B cell (primary cell): ENCODE data around the gene GRID1. TPM values are rescaled to one million over a fixed set of nuclear protein-coding genes. Genes with fewer than 3 reads are reported as not detected.

Source experiments
- ATAC-seq: fragments of 200-7000 bp; cut with Tn5 transposase; one replicate; pipeline ENCODE4 v1.10.0; 2021; ENCODE audit warnings: low read depth, mild to moderate bottlenecking, moderate number of reproducible peaks, moderate library complexity
- CTCF ChIA-PET: fragments of 350-600 bp; sonication (Branson Sonifier 250); formaldehyde crosslinking; loops from one replicate; lab custom pipeline; 2021; ENCODE audit warnings: antibody characterized with exemption, inconsistent platforms; lab: Charles Lee
- POLR2A ChIA-PET: fragments of 350-600 bp; sonication (Branson Sonifier 250); formaldehyde crosslinking; loops from one replicate; lab custom pipeline; 2021; ENCODE audit warnings: antibody characterized with exemption; lab: Charles Lee
- DNase-seq: peaks from one replicate; pipeline ENCODE4 v3.0.0; 2013
- H2AFZ ChIP-seq: 2 replicates; pipeline ENCODE4 v1.6.1; 2012; ENCODE audit warnings: mild to moderate bottlenecking, low read depth, low read length; ENCODE audit not compliant: insufficient read depth, poor library complexity, severe bottlenecking
- H3K27ac ChIP-seq, 2 donors: 1 replicate in 1 of 2; 2 replicates in 1 of 2; pipeline ENCODE4 v1.5.1; 2012 to 2013; ENCODE audit warnings: low read length in 2 of 2, mild to moderate bottlenecking in 2 of 2, moderate library complexity in 1 of 2
- H3K27me3 ChIP-seq, 4 experiments: fragments of 200-600 bp in 1 of 4; sonication (generic) in 1 of 4; replicated peaks in 1 of 4; 1 replicate in 2 of 4; 2 replicates in 2 of 4; pipeline versions ENCODE4 v1.6.1 to v1.7.0; 2013 to 2016; ENCODE audit warnings: low read length in 3 of 4, mild to moderate bottlenecking in 2 of 4, mixed read lengths in 1 of 4, moderate library complexity in 1 of 4; ENCODE audit not compliant: insufficient read depth in 4 of 4, control insufficient read depth in 3 of 4; ENCODE audit errors: control extremely low read depth in 1 of 4
- H3K36me3 ChIP-seq, 2 experiments: replicated peaks in 1 of 2; 1 replicate in 1 of 2; 2 replicates in 1 of 2; pipeline versions ENCODE4 v1.6.1 to v1.7.1; 2013; ENCODE audit warnings: low read length in 1 of 2; ENCODE audit not compliant: insufficient read depth in 2 of 2, control insufficient read depth in 1 of 2; ENCODE audit errors: control extremely low read depth in 1 of 2, extremely low read depth in 1 of 2
- H3K4me1 ChIP-seq, 2 donors: fragments of 200-600 bp in 1 of 2; sonication (generic) in 1 of 2; 1 replicate in 1 of 2; 2 replicates in 1 of 2; pipeline versions ENCODE4 v1.5.1 to v1.6.1; 2013 to 2017; ENCODE audit warnings: low read length in 2 of 2; ENCODE audit not compliant: control insufficient read depth in 2 of 2, insufficient read depth in 2 of 2
- H3K4me2 ChIP-seq: replicated peaks from 2 replicates; pipeline ENCODE3; 2012; ENCODE audit warnings: mild to moderate bottlenecking, low read depth, low read length; ENCODE audit not compliant: poor library complexity, severe bottlenecking
- H3K4me3 ChIP-seq, 5 experiments: fragments of 200-600 bp in 1 of 5; sonication (generic) in 1 of 5; 1 replicate in 3 of 5; 2 replicates in 2 of 5; pipeline versions ENCODE4 v1.5.1 to v1.7.0; 2011 to 2016; ENCODE audit warnings: low read length in 4 of 5, mild to moderate bottlenecking in 4 of 5, low read depth in 2 of 5, control low read depth in 1 of 5, moderate library complexity in 1 of 5; ENCODE audit not compliant: insufficient read depth in 1 of 5; ENCODE audit errors: control extremely low read depth in 1 of 5, extremely low read depth in 1 of 5
- H3K79me2 ChIP-seq: fragments of 200-600 bp; sonication (generic); one replicate; pipeline ENCODE4 v1.6.0; 2016; ENCODE audit warnings: low read length; ENCODE audit not compliant: control insufficient read depth, insufficient read depth
- H3K9ac ChIP-seq: fragments of 200-600 bp; sonication (generic); 2 replicates; pipeline ENCODE4 v1.6.1; 2017; ENCODE audit warnings: mild to moderate bottlenecking, low read length, moderate library complexity
- H3K9me3 ChIP-seq, 3 donors: one replicate each; pipeline versions ENCODE4 v1.6.1 to v1.7.1; 2013; ENCODE audit warnings: low read length in 2 of 3; ENCODE audit not compliant: control insufficient read depth in 2 of 3, insufficient read depth in 1 of 3; ENCODE audit errors: control extremely low read depth in 1 of 3
- H4K20me1 ChIP-seq: 2 replicates; pipeline ENCODE4 v1.6.0; 2012; ENCODE audit warnings: mild to moderate bottlenecking, low read length; ENCODE audit not compliant: insufficient read depth, control insufficient read depth, poor library complexity, severe bottlenecking
- H3K27ac Mint-ChIP-seq: one replicate; pipeline ENCODE4 v1.8.0; 2021; ENCODE audit warnings: mixed read lengths
- H3K27me3 Mint-ChIP-seq: one replicate; pipeline ENCODE4 v1.8.0; 2021; ENCODE audit warnings: mixed read lengths
- H3K4me1 Mint-ChIP-seq: one replicate; pipeline ENCODE4 v1.8.0; 2021; ENCODE audit warnings: mixed read lengths
- H3K4me3 Mint-ChIP-seq: one replicate; pipeline ENCODE4 v1.8.0; 2021; ENCODE audit warnings: mixed read lengths
- H3K9me3 Mint-ChIP-seq: one replicate; pipeline ENCODE4 v1.8.0; 2022; ENCODE audit warnings: mixed read lengths; ENCODE audit not compliant: insufficient read depth
- EZH2 ChIP-seq: IDR thresholded peaks from 2 replicates; pipeline ENCODE4 v1.6.1; 2012; ENCODE audit warnings: borderline replicate concordance, low read depth, mild to moderate bottlenecking, moderate library complexity, low read length; ENCODE audit not compliant: insufficient read depth, poor library complexity, severe bottlenecking
- WGBS: methylation state at CpG from one replicate; pipeline ENCODE4 v1.1.5; 2013; ENCODE audit warnings: missing lambda C conversion rate; ENCODE audit not compliant: insufficient coverage; 5-methylcytosine and 5-hydroxymethylcytosine counted together
- intact Hi-C: fragments of 100-400 bp; cut with micrococcal nuclease; formaldehyde crosslinking; loops from one replicate; pipeline ENCODE4 v1.10.0; 2022
- polyA plus RNA-seq: library from polyadenylated mRNA; depleted of rRNA; stranded (reverse); fragments of >200 nt; gene quantifications from 2 replicates; pipeline ENCODE4 v1.2.3, GENCODE V29; 2012
- total RNA-seq, 2 donors: library from RNA; stranded (reverse); fragments of 120-200 nt in 1 of 2; gene quantifications; 1 replicate in 1 of 2; 2 replicates in 1 of 2; pipeline versions ENCODE4 v1.2.3 to v1.2.4, GENCODE V29; 2013 to 2022
- TF ChIP-seq, protein P1 (sequence below): fragments of 200-600 bp; IDR thresholded peaks from one replicate; pipeline ENCODE4 v1.8.0; 2022; ENCODE audit warnings: antibody characterized with exemption, mild to moderate bottlenecking

The GRID1 gene
- total and polyA plus RNA-seq, 2 donors (not counting 1 experiment from before 2014, with no cell fraction given) = not detected

DNA sequence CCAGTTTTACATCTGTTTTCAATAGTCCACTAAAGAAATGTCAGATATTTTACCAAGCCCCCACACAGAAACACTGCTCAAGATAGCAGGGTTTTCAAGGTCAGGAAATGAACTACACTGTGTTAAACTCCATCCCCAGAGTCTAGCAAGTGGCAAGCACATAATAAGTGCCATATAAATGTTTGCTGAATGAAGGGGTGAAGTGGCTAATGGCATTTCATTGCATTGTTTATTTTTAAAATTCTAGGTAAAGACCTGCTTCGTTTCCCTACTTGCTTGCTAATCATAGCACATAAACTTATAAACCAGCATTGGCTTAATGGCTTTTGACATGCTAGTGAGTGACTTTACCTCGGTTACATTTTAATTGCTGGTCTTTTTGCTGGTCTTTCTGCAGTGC is 322.6 kb downstream of the GRID1 start:
- no peak overlapping the region for H2AFZ ChIP-seq
- Mint-ChIP-seq H3K4me3 (no peak overlapping the region), H3K9me3 (no peaks in the 10 kb centered on the region), H3K27ac (no peak overlapping the region), H3K27me3 (peaks cover 15% of the 10 kb centered on the region), H3K4me1 (no peaks in the 10 kb centered on the region)
- H3K4me2 ChIP-seq = no peak overlapping the region
- no peaks in the 10 kb centered on the region for H3K9me3 ChIP-seq
- intact Hi-C loops = no loop called here
- no peak overlapping the region for H3K9ac ChIP-seq
- WGBS = 83% methylated on average over 1 of the region's 2 CpGs
- ChIA-PET CTCF (no interaction called here), POLR2A (no interaction called here)
- TF ChIP-seq, protein P1, sequence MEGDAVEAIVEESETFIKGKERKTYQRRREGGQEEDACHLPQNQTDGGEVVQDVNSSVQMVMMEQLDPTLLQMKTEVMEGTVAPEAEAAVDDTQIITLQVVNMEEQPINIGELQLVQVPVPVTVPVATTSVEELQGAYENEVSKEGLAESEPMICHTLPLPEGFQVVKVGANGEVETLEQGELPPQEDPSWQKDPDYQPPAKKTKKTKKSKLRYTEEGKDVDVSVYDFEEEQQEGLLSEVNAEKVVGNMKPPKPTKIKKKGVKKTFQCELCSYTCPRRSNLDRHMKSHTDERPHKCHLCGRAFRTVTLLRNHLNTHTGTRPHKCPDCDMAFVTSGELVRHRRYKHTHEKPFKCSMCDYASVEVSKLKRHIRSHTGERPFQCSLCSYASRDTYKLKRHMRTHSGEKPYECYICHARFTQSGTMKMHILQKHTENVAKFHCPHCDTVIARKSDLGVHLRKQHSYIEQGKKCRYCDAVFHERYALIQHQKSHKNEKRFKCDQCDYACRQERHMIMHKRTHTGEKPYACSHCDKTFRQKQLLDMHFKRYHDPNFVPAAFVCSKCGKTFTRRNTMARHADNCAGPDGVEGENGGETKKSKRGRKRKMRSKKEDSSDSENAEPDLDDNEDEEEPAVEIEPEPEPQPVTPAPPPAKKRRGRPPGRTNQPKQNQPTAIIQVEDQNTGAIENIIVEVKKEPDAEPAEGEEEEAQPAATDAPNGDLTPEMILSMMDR = no peak
- no peak for TF ChIP-seq EZH2
- H3K27ac ChIP-seq = no peak overlapping the region
- H3K36me3 ChIP-seq = no peaks in the 10 kb centered on the region
- no peak overlapping the region for H3K4me3 ChIP-seq
- H4K20me1 ChIP-seq = no peaks in the 10 kb centered on the region
- DNase-seq (no peak), ATAC-seq (no peak)
- no peaks in the 10 kb centered on the region for H3K27me3 ChIP-seq
- no peaks in the 10 kb centered on the region for H3K4me1 ChIP-seq
- no peaks in the 10 kb centered on the region for H3K79me2 ChIP-seq

DNA sequence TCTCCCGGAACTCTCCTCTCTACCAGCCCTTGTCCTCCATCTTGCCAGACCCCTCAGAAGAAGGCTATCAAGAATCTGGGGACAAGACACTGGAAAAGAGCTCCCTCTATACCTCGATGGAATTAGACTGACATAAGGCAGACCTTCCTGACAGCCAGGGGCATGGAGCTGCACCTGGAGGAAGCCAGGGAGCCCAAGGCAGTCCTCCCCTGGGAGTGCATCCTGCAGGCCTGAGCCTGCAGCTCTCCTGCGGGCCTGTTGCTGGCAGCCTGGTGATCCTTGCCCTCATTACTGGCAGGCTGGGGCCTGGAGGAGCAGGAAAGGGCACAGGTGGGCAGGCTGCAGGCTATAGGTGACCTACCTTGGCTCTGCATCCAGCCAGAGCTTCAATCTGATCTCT is 323.4 kb downstream of the GRID1 start:
- no peaks in the 10 kb centered on the region for H3K4me1 Mint-ChIP-seq
- ATAC-seq (no peak), DNase-seq (no peak)
- Histone ChIP-seq H3K9ac (no peak overlapping the region), H3K27ac (no peak overlapping the region), H3K79me2 (no peaks in the 10 kb centered on the region), H3K4me2 (no peak overlapping the region), H3K4me3 (no peak overlapping the region), H3K27me3 (peaks cover 0 to under 1% (median 0%) of the 10 kb centered on the region in 4 experiments), H3K36me3 (no peaks in the 10 kb centered on the region), H3K9me3 (no peaks in the 10 kb centered on the region), H3K4me1 (no peaks in the 10 kb centered on the region), H4K20me1 (no peaks in the 10 kb centered on the region), H2AFZ (no peak overlapping the region)
- TF ChIP-seq, protein P1 = no peak
- no peak for TF ChIP-seq EZH2
- CTCF ChIA-PET = no interaction called here
- POLR2A ChIA-PET = no interaction called here
- H3K27ac Mint-ChIP-seq = no peak overlapping the region
- H3K9me3 Mint-ChIP-seq = no peaks in the 10 kb centered on the region
- WGBS = 74% methylated on average over 3 of the region's 3 CpGs
- peaks cover 15% of the 10 kb centered on the region for H3K27me3 Mint-ChIP-seq
- intact Hi-C loops = no loop called here
- no peak overlapping the region for H3K4me3 Mint-ChIP-seq
